ACC112 (cell line): Measurements from ENCODE around the gene NCF1.
"Not testable (repeated sequence)": the region's sequence is repeated elsewhere in the genome, so short reads cannot be mapped to it uniquely, and the experiment has no call there.

Source experiments
- H2AFZ ChIP-seq: fragments of 200-600 bp; sonication (generic); one replicate; pipeline ENCODE4 v1.6.0; 2017; ENCODE audit warnings: antibody characterized with exemption, low read length; ENCODE audit not compliant: unreplicated experiment
- H3K27ac ChIP-seq: fragments of 200-600 bp; sonication (generic); 2 replicates; pipeline ENCODE4 v1.5.1; 2014; ENCODE audit warnings: low read depth, mild to moderate bottlenecking, antibody characterized with exemption, low read length, moderate library complexity
- H3K27me3 ChIP-seq: fragments of 200-600 bp; sonication (generic); 2 replicates; pipeline ENCODE4 v1.6.1; 2014; ENCODE audit warnings: mild to moderate bottlenecking, antibody characterized with exemption, low read length, moderate library complexity, mixed read lengths; ENCODE audit not compliant: insufficient read depth
- H3K36me3 ChIP-seq: fragments of 200-600 bp; sonication (generic); 2 replicates; pipeline ENCODE4 v1.6.1; 2016; ENCODE audit warnings: mild to moderate bottlenecking, antibody characterized with exemption, low read length, moderate library complexity, mixed read lengths; ENCODE audit not compliant: insufficient read depth
- H3K4me1 ChIP-seq: fragments of 200-600 bp; sonication (generic); one replicate; pipeline ENCODE4 v1.6.1; 2016; ENCODE audit warnings: low read length, mixed read lengths; ENCODE audit not compliant: insufficient read depth, unreplicated experiment, control insufficient read depth
- H3K4me3 ChIP-seq: fragments of 200-600 bp; sonication (generic); 2 replicates; pipeline ENCODE4 v1.5.1; 2014; ENCODE audit warnings: mild to moderate bottlenecking, low read depth, low read length
- H3K79me2 ChIP-seq: fragments of 200-600 bp; sonication (generic); one replicate; pipeline ENCODE4 v1.6.0; 2016; ENCODE audit warnings: low read length; ENCODE audit not compliant: control insufficient read depth, unreplicated experiment, insufficient read depth

The NCF1 gene

DNA sequence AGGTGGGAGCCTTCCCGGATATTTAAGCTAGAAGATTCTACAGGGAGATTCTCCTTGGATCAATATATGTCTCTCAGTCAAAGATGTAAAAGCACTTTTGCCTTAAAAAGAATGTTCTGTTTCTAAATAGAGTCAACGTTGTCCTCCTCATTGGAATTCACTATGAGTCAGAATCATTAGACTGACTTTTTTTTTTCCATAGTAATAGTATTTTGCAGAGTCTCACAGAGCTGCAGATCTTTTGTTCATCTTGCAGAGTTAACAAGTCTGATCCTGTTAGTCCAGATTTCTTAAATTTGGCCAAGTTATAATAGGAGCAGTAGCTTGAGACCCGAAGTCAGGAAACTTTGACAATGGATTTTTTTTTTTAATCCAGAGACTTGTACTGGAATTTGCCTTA is 14.8 kb upstream of the NCF1 start:
- H3K27me3 ChIP-seq, H3K79me2 ChIP-seq: not testable (repeated sequence)

GRCh38 chr7:74765205-74765918 is 8.4 kb upstream of the NCF1 start:
- not testable (repeated sequence) for H3K79me2 ChIP-seq, H3K36me3 ChIP-seq, H3K27ac ChIP-seq, H3K4me1 ChIP-seq, H2AFZ ChIP-seq, H3K27me3 ChIP-seq, H3K4me3 ChIP-seq

More for the DNA sequence above, 14.8 kb upstream of the NCF1 start:
- H3K4me1 ChIP-seq, H3K36me3 ChIP-seq, H2AFZ ChIP-seq, H3K4me3 ChIP-seq: not testable (repeated sequence)
- H3K27ac ChIP-seq, result peak overlapping the region; percentile 67

GRCh38 chr7:74766509-74766908 is 7.3 kb upstream of the NCF1 start:
- H3K4me1 ChIP-seq, H3K27me3 ChIP-seq, H2AFZ ChIP-seq, H3K36me3 ChIP-seq, H3K4me3 ChIP-seq, H3K79me2 ChIP-seq, H3K27ac ChIP-seq: not testable (repeated sequence)

DNA sequence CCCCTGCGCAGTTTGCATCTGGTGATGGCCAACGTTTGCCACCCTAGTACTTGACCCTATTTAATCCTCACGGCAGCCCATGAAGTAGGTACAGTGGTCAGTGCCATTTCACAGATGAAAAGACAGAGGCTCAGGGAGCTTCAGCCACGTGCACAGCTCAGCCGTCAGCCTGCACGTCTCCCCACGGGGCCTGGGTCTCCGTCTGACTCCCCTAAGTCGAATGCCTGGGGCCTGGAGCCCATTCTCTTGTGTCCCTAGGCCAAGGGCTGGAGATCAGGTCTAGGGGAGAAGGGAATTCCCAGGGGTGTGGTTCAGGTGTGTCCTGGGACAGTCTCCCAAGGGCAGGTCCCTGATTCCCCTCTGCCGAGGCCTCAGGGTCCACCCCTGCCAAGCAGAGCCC is 6.8 kb upstream of the NCF1 start:
- not testable (repeated sequence) for H3K79me2 ChIP-seq, H3K27me3 ChIP-seq, H3K27ac ChIP-seq, H2AFZ ChIP-seq, H3K36me3 ChIP-seq, H3K4me1 ChIP-seq, H3K4me3 ChIP-seq

GRCh38 chr7:74770062-74770461 is 3.7 kb upstream of the NCF1 start:
- H3K4me1 ChIP-seq, H3K27ac ChIP-seq, H3K4me3 ChIP-seq, H3K36me3 ChIP-seq, H3K27me3 ChIP-seq, H3K79me2 ChIP-seq, H2AFZ ChIP-seq: not testable (repeated sequence)

GRCh38 chr7:74772093-74772492 is 1.7 kb upstream of the NCF1 start:
- not testable (repeated sequence) for H3K4me1 ChIP-seq, H3K4me3 ChIP-seq, H2AFZ ChIP-seq, H3K79me2 ChIP-seq, H3K27ac ChIP-seq, H3K36me3 ChIP-seq, H3K27me3 ChIP-seq

DNA sequence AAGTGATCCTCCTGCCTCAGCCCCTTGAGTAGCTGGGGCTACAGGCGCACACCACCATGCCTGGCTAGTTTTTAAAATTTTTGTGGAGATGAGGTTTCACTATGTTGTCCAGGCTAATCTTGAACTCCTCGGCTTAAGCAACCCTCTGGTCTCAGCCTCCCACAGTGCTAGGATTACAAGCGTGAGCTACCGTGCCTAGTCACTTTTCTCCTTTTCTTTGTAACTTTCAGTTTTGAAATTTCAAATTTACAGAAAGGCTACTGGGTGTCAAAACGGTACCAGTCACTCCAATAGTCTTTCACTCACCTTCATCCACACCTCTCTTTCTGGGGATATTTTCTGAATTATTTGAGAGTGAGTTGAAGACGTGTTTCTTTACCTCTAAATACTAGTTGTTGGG is 1.3 kb downstream of the NCF1 start:
- not testable (repeated sequence) for H2AFZ ChIP-seq, H3K4me1 ChIP-seq, H3K27ac ChIP-seq, H3K4me3 ChIP-seq, H3K79me2 ChIP-seq, H3K36me3 ChIP-seq, H3K27me3 ChIP-seq

GRCh38 chr7:74779053-74779452 is 5.2 kb downstream of the NCF1 start:
- not testable (repeated sequence) for H3K36me3 ChIP-seq, H3K4me3 ChIP-seq, H3K27me3 ChIP-seq, H2AFZ ChIP-seq, H3K79me2 ChIP-seq, H3K4me1 ChIP-seq, H3K27ac ChIP-seq

DNA sequence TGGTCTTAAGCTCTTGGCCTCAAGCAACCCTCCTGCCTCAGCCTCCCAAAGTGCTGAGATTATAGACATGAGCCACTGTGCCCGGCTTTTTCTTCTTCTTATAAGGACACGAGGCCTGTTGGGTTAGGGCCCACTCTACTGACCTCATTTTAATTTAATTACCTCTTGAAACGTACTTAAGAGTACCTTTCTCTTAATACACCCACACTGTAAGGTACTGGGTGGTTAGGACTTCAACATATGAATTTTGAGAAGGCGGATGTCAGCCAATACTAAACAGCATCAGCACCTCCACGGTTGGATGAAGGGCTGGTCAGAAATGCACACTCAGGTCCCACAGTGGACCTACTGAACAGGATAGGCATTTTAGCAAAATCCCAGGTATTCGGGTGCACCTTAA is 7.9 kb downstream of the NCF1 start:
- H3K27me3 ChIP-seq, H3K36me3 ChIP-seq, H2AFZ ChIP-seq, H3K4me3 ChIP-seq, H3K27ac ChIP-seq, H3K79me2 ChIP-seq, H3K4me1 ChIP-seq: not testable (repeated sequence)

DNA sequence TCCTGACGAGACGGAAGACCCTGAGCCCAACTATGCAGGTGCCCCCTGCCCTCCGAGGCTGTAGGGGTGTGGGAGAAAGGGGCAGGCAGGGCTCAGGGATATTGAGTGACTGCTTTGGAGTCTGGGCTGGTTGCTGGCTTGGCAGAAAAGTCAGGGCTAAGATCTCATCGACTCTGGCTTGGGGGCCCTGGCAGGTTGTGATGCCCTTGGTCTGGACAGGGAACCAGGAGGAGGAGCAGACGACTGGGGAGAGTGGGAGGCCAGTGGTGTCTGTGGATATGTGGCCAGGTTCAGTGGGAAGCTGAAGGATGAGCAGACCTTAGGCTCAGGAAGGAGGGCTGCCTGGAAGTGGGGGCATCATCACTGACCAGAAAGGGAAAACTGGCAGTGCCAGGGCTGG is 9.8 kb downstream of the NCF1 start:
- H3K4me1 ChIP-seq, H3K27ac ChIP-seq, H3K36me3 ChIP-seq, H3K79me2 ChIP-seq, H3K27me3 ChIP-seq, H3K4me3 ChIP-seq, H2AFZ ChIP-seq: not testable (repeated sequence)

- H3K4me1 ChIP-seq, H3K36me3 ChIP-seq, H3K79me2 ChIP-seq, H3K27ac ChIP-seq, H3K4me3 ChIP-seq, H3K27me3 ChIP-seq, H2AFZ ChIP-seq: not testable (repeated sequence)
Measured at GRCh38 chr7:74788369-74789150, 14.7 kb downstream of the NCF1 start.
